Breast epithelium (tissue), 4 donors: ENCODE results near the gene HERC2. TPM values are rescaled to one million over a fixed set of nuclear protein-coding genes. Genes with fewer than 3 reads are reported as not detected.

ENCODE experiments used
- DNase-seq, 2 donors: peaks; one replicate each; pipeline ENCODE4 v3.0.0-alpha.2; 2019; ENCODE audit warnings: low spot score in 2 of 2
- H3K27ac ChIP-seq, 2 donors: fragments of 200-600 bp; sonication (generic) in 1 of 2; one replicate each; pipeline ENCODE4 v1.5.1; 2016 to 2019; ENCODE audit warnings: mild to moderate bottlenecking in 1 of 2
- H3K27me3 ChIP-seq, 2 donors: fragments of 200-600 bp; sonication (generic) in 1 of 2; one replicate each; pipeline versions ENCODE4 v1.5.1 to v1.6.0; 2017 to 2019; ENCODE audit warnings: control low read depth in 1 of 2, mild to moderate bottlenecking in 1 of 2
- H3K36me3 ChIP-seq: fragments of 200-600 bp; one replicate; pipeline ENCODE4 v1.5.1; 2019
- H3K4me1 ChIP-seq, 2 donors: fragments of 200-600 bp; sonication (generic); one replicate each; pipeline ENCODE4 v1.5.1; 2016 to 2019; ENCODE audit warnings: control low read depth in 1 of 2
- H3K4me3 ChIP-seq, 3 donors: fragments of 200-600 bp; sonication (generic); 1 replicate in 2 of 3; 2 replicates in 1 of 3; pipeline ENCODE4 v1.5.1; 2016 to 2019; ENCODE audit warnings: mild to moderate bottlenecking in 3 of 3, moderate library complexity in 2 of 3
- H3K9me3 ChIP-seq, 2 donors: fragments of 200-600 bp; sonication (generic) in 1 of 2; one replicate each; pipeline ENCODE4 v1.5.1; 2016 to 2019; ENCODE audit warnings: control low read depth in 1 of 2
- POLR2A ChIP-seq: fragments of 450-650 bp; IDR thresholded peaks from one replicate; pipeline ENCODE4 v1.6.1; 2016; ENCODE audit warnings: antibody characterized with exemption, mild to moderate bottlenecking, moderate library complexity
- POLR2AphosphoS5 ChIP-seq, 3 donors: sonication (generic); formaldehyde crosslinking; IDR thresholded peaks; one replicate each; pipeline ENCODE4 v1.6.1; 2017; ENCODE audit warnings: antibody characterized with exemption in 3 of 3
- intact Hi-C: fragments of 100-400 bp; cut with DNase I; formaldehyde crosslinking; loops from one replicate; pipeline ENCODE4 v1.15.1; 2023; ENCODE audit warnings: low total_unique reads
- total RNA-seq, 3 donors: library from RNA; depleted of rRNA; stranded (reverse); fragments of >200 nt; gene quantifications; one replicate each; pipeline ENCODE4 v1.1.0, GENCODE V29; 2016
- TF ChIP-seq, protein P1 (sequence below), 3 donors: fragments of 450-650 bp; IDR thresholded peaks; one replicate each; pipeline ENCODE4 v1.5.1; 2016 to 2017; ENCODE audit warnings: antibody characterized with exemption in 3 of 3, mild to moderate bottlenecking in 3 of 3, moderate library complexity in 3 of 3

Gene HERC2
- total RNA-seq, 3 donors from 2014 or later = 46.2 to 55.8 (median 51.1) TPM

DNA sequence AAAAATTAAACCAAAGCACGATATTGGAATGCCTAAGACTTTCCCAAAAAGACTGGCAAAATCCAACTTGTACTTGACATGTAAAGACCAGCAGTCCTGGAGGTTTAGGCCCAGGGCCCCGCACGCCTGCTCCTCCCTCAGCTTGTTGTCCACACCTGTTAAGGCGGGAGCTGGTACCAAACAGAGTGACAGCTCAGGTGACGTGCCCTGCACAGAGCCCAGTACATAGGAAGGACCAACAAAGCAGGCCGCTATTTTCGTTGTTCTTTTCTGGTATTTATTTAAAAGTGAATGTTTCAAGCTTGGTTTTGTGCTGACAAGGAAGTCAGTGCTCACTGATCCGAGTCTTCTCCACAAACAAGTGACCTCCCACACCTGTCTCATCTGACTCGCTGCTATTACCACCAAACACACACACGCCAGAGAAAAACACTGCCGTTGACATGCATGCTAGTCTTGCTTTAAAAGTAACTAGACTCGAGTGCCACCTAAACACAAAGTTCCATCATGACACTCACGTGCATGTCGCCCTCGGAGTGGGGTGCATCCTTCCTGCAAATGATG lies 50.2 kb downstream of the HERC2 start:
- H3K36me3 ChIP-seq = no peaks in the 10 kb centered on the region
- no peak for TF ChIP-seq POLR2A
- no peak for TF ChIP-seq POLR2AphosphoS5 (IDR thresholded peaks at IDR 0.05)
- TF ChIP-seq, protein P1, sequence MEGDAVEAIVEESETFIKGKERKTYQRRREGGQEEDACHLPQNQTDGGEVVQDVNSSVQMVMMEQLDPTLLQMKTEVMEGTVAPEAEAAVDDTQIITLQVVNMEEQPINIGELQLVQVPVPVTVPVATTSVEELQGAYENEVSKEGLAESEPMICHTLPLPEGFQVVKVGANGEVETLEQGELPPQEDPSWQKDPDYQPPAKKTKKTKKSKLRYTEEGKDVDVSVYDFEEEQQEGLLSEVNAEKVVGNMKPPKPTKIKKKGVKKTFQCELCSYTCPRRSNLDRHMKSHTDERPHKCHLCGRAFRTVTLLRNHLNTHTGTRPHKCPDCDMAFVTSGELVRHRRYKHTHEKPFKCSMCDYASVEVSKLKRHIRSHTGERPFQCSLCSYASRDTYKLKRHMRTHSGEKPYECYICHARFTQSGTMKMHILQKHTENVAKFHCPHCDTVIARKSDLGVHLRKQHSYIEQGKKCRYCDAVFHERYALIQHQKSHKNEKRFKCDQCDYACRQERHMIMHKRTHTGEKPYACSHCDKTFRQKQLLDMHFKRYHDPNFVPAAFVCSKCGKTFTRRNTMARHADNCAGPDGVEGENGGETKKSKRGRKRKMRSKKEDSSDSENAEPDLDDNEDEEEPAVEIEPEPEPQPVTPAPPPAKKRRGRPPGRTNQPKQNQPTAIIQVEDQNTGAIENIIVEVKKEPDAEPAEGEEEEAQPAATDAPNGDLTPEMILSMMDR (IDR thresholded peaks at IDR 0.05) = no peak
- no peak overlapping the region for H3K27ac ChIP-seq
- no peaks in the 10 kb centered on the region for H3K27me3 ChIP-seq
- no peak for DNase-seq
- H3K4me3 ChIP-seq = no peak overlapping the region
- H3K9me3 ChIP-seq = no peaks in the 10 kb centered on the region
- intact Hi-C loops = no loop called here
- no peaks in the 10 kb centered on the region for H3K4me1 ChIP-seq

DNA sequence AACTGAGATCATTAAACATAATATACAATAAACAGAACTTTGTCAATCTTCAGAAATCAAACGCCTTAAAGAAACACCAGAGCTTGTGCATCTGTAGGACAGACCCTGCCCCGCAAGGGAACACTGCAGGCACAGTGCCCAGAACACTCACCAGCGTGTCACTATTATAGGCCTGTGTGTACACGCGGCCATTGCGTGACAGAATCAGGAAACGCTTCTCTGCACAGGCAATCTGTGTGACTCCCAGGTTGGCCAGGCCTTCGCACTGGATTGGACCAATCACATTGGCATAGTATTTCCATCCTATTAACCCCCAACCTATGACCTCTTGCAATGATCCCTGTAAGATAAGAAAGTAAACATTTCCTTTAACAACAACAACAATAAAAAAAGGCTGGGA lies 52.9 kb downstream of the HERC2 start:
- intact Hi-C loops = no loop called here
- DNase-seq = no peak
- Histone ChIP-seq H3K4me1 (no peaks in the 10 kb centered on the region), H3K4me3 (no peak overlapping the region), H3K9me3 (no peaks in the 10 kb centered on the region), H3K36me3 (peaks cover 4% of the 10 kb centered on the region), H3K27me3 (no peaks in the 10 kb centered on the region), H3K27ac (no peak overlapping the region)
- no peak for TF ChIP-seq POLR2A

DNA sequence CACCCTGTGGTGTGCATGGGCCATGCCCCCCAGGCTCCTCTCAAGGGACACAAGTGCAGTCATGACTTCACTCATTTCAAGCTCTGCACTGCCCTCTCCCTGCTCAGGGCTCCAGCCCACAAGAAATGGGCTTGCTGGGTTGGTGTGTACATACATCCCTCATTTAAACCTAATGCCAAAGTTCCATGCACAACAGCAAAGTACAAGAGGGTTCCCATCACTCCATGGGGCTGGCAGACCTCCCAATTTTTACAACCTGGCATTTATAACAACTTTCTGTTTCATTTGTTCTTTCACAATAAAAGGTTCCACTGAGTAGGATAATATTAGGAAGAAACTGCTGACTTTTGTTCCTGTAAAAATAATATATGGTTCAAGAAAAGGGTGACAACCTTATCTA lies 54.3 kb downstream of the HERC2 start:
- intact Hi-C loops = no loop called here

DNA sequence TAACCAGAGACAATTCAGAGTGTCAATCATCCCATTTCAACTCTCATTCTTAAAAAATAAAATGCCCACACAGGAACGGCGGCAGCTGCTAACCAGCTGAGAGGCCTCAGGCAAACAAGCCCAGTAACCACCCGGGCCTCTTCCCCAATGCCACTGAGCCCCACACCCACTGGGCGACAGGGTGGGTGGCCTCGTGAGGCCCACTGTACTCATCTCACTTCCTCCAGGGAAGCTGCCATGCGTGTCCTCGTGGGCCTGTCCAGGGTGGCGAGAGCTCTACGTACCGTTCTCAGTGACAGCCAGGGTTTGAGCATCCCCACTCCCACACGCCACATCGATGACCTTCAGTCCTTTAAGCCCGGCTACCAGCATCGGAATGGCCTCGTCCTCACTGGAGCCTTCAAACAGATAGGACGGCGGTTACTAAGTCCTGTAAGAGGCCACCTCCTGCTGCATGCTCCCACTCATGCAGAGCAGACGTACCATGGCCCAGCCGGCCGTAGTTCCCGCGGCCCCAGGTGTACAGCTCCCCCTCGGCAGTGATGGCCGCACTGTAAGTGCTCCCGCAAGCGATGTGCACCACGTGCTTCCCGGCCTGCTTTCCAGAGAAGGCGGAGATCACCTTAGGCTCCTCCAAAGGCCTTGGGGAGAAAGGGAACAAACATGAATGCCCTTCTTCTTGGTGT lies 56.5 kb downstream of the HERC2 start:
- Histone ChIP-seq H3K27ac (no peak overlapping the region), H3K4me3 (no peak overlapping the region), H3K27me3 (no peaks in the 10 kb centered on the region), H3K4me1 (no peaks in the 10 kb centered on the region), H3K36me3 (peaks cover 4% of the 10 kb centered on the region), H3K9me3 (no peaks in the 10 kb centered on the region)
- intact Hi-C loops = no loop called here
- TF ChIP-seq POLR2AphosphoS5 (IDR thresholded peaks at IDR 0.05) = no peak
- TF ChIP-seq, protein P1 (IDR thresholded peaks at IDR 0.05) = no peak
- TF ChIP-seq POLR2A = no peak
- DNase-seq = no peak

More for the DNA sequence above, 54.3 kb downstream of the HERC2 start:
- TF ChIP-seq POLR2A = no peak
- TF ChIP-seq, protein P1 (IDR thresholded peaks at IDR 0.05) = no peak
- TF ChIP-seq POLR2AphosphoS5 (IDR thresholded peaks at IDR 0.05) = no peak
- H3K27me3 ChIP-seq = no peaks in the 10 kb centered on the region
- no peaks in the 10 kb centered on the region for H3K4me1 ChIP-seq
- no peak overlapping the region for H3K27ac ChIP-seq
- no peak for DNase-seq
- H3K9me3 ChIP-seq = no peaks in the 10 kb centered on the region
- H3K36me3 ChIP-seq = peaks cover 4% of the 10 kb centered on the region
- H3K4me3 ChIP-seq = no peak overlapping the region

DNA sequence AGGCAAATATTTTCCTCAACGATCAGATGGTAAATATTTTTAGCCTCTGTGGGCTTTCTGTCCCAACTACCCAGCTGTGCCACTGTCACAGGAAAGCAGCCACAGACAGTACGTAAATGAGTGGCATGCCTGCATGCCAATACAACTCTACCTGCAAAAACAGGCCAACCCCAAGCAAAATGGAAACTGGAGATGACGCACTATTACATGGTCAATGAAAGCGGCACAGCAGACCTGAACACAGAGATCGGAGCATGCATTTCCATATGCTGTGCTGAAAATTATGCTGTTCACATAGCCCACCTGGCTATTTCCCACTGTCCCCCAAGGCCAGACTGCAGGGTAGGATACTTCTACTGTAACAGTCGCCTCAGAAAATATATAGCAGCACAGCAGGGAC lies 57.8 kb downstream of the HERC2 start:
- no peak for DNase-seq
- H3K4me1 ChIP-seq = no peaks in the 10 kb centered on the region
- H3K27ac ChIP-seq = no peak overlapping the region
- H3K9me3 ChIP-seq = no peaks in the 10 kb centered on the region
- TF ChIP-seq POLR2A = no peak
- TF ChIP-seq, protein P1 (IDR thresholded peaks at IDR 0.05) = no peak
- TF ChIP-seq POLR2AphosphoS5 (IDR thresholded peaks at IDR 0.05) = no peak
- no peaks in the 10 kb centered on the region for H3K27me3 ChIP-seq
- H3K4me3 ChIP-seq = no peak overlapping the region
- intact Hi-C loops = no loop called here
- peaks cover 4% of the 10 kb centered on the region for H3K36me3 ChIP-seq
